GM12891 (cell line): ENCODE results near the gene MAMDC2.
"Not testable (repeated sequence)": the region's sequence is repeated elsewhere in the genome, so short reads cannot be mapped to it uniquely, and the experiment has no call there.

Source experiments
- DNase-seq: peaks from one replicate; pipeline ENCODE4 v3.0.0; 2011; ENCODE audit warnings: low spot score; ENCODE audit not compliant: insufficient read length
- FAIRE-seq: peaks from 2 replicates; lab custom pipeline; 2011; peaks lifted over from hg19 to GRCh38; lab: Jason Lieb, UNC
- PAX5 ChIP-seq: IDR thresholded peaks from 2 replicates; pipeline ENCODE4 v1.6.1; 2011; ENCODE audit warnings: low read length, moderate library complexity, mild to moderate bottlenecking; ENCODE audit not compliant: insufficient read depth, severe bottlenecking
- POLR2A ChIP-seq: IDR thresholded peaks from 2 replicates; pipeline ENCODE4 v1.6.1; 2011; ENCODE audit warnings: low read depth, low read length, control low read depth
- POLR2AphosphoS5 ChIP-seq: IDR thresholded peaks from 2 replicates; pipeline ENCODE4 v1.6.1; 2011; ENCODE audit warnings: low read depth, low read length, control low read depth
- POU2F2 ChIP-seq: IDR thresholded peaks from 2 replicates; pipeline ENCODE4 v1.6.1; 2011; ENCODE audit warnings: low read depth, mild to moderate bottlenecking, control low read depth, low read length, moderate library complexity
- SPI1 ChIP-seq: IDR thresholded peaks from 2 replicates; pipeline ENCODE4 v1.6.1; 2011; ENCODE audit warnings: low read depth, low read length, control low read depth
- TAF1 ChIP-seq: IDR thresholded peaks from 2 replicates; pipeline ENCODE4 v1.6.1; 2011; ENCODE audit warnings: low read depth, low read length, control low read depth

The MAMDC2 gene

DNA sequence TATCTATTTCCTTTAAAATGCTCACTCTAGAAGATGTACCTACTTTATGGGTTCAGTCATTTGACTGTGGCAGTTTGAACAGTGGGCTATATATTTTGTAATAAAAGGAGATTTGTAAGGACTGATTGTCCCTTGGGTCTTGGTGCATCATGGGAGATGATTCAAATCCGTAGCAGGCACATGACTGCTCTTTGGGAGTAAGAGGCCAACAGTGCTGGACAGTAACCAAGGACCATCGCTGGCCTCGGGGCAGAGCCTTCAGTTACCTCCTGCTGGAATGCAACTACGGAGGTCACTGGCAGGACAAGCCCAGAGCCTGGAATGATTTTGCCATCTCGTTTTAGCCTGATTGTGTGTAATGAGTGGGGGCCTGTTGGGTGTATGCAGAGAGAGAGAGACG is 7.0 kb upstream of the MAMDC2 start:
- DNase-seq, result no peak
- TF ChIP-seq SPI1, result no peak
- TF ChIP-seq POLR2AphosphoS5, result no peak
- TF ChIP-seq TAF1, result no peak
- TF ChIP-seq PAX5, result no peak
- TF ChIP-seq POLR2A, result no peak
- TF ChIP-seq POU2F2, result no peak
- no peak for FAIRE-seq

DNA sequence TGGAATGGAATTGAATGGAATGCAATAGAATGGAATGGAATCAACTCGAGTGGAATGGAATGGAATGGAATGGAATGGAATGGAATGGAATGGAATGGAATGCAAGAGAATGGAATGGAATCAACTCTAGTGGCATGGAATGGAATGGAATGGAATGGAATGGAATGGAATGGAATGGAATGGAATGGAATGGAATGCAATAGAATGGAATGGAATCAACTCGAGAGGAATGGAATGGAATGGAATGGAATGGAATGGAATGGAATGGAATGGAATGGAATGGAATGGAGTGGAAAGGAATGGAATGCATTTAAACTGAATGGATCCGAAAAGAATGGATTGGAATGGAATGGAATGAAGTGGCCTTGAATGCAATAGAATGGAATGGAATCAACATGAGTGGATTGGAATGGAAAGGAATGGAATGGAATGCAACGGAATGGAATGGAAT is 5.5 kb upstream of the MAMDC2 start:
- not testable (repeated sequence) for FAIRE-seq, DNase-seq

DNA sequence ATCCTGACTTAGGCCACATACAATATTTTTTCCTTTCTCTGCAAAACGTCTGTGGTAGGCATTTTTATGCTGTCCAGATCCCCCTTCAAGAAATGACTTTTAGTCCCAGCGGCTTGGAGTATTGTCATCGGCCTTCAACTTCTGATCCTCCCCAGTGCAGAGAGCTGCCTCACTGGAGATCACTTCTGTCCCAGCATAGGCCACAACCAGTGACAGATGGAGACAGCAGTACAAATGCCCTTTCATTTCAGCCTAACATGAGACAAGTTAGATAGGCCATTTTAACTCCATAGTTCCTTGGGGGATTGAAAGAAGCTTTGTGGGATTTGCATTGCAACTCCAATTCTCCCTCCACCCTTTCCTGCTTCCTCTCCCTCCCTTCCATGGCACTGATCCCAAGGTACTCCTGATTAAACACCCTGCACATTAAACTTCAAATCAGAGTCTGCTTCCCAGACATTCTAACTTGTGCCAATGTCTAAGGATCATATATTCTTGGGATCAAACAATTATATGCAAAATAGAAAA is 3.2 kb upstream of the MAMDC2 start:
- no peak for TF ChIP-seq POLR2A
- TF ChIP-seq PAX5, result no peak
- TF ChIP-seq TAF1, result no peak
- TF ChIP-seq POU2F2, result no peak
- TF ChIP-seq SPI1, result no peak
- TF ChIP-seq POLR2AphosphoS5, result no peak
- DNase-seq (no peak), FAIRE-seq (no peak)

DNA sequence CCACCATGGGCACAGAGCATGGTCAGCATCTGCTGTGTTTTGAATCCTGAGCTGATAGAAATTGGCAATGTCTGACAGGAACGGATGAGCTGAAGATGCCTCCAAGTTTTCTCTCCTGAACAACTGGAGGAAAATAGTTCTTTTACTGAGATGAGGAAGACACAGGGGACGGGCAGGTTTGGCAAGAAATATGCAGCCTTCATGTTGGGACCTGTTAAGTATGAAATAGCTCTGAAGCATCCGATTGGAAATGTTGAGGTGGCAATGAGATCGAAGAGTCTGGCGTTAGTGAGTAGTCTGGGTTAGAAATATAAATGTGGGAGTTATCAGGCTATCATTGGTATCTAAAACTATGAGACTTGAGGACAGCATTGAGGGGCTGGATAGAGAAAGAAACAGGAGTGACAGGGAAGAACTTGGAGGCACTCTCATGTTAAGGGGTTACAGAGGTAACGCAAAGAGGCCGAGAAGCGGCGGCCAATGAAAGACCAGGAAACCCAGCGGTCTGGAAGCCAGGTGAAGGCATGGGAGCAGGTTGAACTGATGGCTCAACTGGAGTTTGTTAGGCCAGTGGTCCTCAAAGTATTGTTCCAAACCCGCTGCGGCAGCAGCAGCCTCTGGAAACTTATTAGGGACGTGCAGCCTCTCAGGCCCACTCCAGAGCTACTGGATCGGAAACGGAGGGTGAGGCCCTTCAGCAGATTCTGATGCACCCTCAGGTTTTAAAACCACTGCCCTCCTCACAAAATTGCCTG is 1.0 kb upstream of the MAMDC2 start:
- FAIRE-seq (no peak), DNase-seq (no peak)
- TF ChIP-seq SPI1 (no peak), POLR2A (no peak)

DNA sequence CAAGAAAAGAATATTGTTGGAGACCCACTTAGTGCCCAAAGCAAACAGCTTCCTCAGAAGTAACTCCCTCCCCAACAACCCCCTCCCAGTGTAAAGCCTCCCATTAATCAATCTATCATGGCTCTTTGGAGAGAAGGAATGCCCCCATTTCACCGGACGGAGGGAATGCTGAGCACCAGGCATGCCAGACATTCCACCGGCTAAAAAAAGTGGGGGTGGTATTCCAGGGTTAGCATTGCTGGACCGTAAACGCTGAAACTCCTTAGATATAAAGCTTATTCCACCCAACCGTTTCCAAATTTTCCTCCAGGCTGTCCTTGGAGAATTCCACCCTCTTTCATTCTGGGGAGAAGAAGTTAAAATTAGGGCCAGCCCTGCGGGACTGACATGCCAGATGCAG is 363 bp upstream of the MAMDC2 start:
- TF ChIP-seq POLR2AphosphoS5 (no peak), POU2F2 (no peak)
- DNase-seq (no peak), FAIRE-seq (no peak)

DNA sequence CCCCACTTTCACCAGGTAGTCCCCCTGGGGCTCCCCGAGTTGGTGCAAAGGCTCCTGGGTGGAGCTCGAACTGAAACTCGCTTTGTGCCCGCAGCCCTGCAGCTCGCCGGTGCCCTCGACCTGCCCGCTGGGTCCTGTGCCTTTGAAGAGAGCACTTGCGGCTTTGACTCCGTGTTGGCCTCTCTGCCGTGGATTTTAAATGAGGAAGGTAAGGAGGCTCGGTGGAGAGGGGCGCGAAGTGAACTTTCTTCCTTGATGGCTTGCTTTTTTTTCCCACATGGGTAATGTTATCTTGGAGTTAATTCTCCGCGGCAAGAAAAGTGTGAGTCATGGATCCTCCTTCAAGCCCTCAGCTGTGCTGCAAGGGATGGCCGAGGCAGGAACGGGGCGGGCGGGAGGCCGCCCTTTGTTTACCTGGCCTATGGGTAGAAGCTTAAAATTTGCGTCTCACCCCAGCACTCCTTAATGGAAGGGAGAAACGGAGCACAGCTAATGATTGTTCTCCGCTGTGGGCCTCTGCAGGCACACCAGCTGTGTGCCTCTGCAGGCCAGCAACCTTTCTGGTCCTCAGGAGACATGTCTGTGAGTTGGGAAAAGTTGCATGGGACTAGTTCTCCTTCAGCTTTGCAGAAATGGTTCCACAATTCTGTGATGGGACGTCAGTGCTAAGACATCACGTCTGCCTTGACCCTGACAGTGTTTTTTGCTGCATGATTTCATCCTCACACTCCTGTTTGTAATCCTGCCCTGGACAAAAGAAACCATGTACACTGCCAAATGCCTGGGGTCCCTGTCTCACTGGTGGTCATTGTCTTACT is 1.1 kb downstream of the MAMDC2 start:
- no peak for TF ChIP-seq TAF1
- no peak for TF ChIP-seq POLR2AphosphoS5
- TF ChIP-seq POLR2A, result no peak
- TF ChIP-seq POU2F2, result no peak
- TF ChIP-seq PAX5, result no peak
- TF ChIP-seq SPI1, result no peak
- FAIRE-seq, result no peak
- no peak for DNase-seq

DNA sequence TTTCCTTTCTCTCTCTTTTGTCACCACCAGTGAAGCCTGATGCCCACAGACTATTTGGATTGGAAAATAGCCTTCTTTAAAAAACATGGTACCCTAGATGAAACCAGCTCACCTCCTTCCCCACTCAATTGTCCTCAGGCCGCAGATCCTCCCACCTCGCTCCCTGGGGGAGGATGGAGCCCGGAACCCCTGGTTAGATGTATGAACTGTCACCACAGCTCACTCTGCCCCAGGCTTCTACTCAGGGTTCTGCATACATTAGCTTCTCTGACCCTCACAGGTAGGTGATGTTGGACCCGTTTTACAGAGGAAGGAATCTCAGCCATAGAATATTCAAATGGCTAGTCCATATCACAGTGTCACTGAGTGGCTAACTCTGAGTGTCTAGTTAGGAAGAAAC is 1.8 kb downstream of the MAMDC2 start:
- DNase-seq (no peak), FAIRE-seq (no peak)
- no peak for TF ChIP-seq SPI1
- no peak for TF ChIP-seq POU2F2
- no peak for TF ChIP-seq TAF1
- TF ChIP-seq PAX5, result no peak
- TF ChIP-seq POLR2A, result no peak
- TF ChIP-seq POLR2AphosphoS5, result no peak

DNA sequence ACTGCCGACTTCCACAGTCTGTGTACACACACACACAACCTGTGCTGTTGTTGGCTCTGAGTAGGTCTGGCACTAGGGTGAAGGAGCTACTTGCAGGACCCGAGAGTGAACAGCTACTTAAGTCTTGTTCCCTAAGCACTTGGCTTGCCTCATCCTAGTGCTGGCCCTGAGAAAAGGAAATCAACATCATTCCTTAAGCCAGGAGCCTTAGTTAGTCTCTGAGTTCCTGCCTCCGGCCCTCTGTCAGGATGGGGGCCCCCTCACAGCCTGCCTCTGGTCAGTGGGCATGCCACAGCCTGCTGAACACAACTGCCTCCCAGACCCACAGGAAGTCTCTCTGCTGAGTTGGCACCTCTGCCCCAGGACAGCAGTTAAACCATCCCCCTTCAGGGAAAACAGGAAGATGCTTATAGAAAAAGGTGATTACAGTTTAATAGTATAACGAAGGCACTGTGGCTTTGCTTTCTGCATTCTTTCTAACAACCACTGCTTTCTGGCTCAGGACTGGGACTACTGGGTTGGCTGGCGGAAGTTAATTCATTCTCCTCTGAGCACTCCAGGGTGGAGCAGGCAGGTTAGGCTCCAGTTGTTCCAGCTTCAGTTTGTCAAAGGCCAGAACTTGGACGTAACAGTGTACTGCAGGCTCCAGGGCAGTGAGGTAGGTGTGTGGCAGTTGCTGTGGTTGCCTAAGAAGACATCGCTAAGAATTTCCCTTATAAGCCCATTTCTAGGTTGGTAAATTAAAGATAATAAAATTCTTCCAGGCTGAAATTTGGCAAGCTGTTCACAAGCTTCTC is 2.8 kb downstream of the MAMDC2 start:
- no peak for DNase-seq
- TF ChIP-seq POLR2A, result no peak
- no peak for FAIRE-seq

DNA sequence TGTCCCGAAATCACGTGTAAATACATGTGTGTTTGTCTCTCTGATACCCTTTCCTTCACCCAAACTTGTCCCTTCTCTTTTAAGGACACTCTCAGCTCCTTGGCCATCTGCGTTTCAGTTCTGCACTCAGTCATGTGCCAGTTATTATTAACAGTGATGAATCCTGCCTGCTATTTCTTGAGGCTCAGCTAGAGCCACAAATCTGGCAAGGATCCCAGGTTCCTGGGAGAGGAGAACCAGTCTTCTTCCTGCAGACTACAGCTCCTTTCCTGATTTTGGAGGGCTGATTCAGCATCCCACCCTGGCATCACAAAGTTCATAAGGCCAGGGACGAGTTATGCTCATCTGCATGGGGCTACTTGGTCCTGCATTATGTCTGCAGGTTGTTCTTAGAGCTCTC is 5.6 kb downstream of the MAMDC2 start:
- DNase-seq (no peak), FAIRE-seq (no peak)

DNA sequence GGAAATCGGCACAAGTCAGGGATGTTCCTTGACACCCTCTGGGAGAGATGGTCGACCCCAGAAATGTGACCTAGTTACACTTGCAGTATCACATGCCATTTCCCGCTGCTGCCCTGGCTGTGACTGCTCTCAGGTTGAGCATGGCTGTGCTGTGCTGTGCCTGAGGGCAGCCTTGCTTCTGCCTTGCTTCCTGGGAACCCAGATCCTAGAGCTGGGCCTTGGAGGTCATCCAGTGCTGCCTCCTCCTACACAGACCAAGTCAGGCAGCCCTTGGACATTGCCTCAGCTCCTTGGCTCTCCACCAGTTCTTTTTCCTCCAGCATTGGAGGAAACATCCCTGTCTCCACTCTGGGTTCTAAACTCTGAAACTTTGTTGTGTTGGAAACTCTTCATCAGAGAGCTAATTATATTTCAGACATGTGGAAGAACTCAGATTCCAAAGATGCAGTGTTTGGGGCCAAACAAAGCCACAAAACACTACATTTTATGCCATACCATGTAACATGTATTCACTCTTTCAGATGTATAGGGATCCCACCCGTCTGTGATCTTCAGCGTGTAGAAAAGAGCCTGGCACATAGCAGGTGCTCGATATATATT is 6.1 kb downstream of the MAMDC2 start:
- DNase-seq, result no peak
- no peak for FAIRE-seq
- TF ChIP-seq PAX5 (no peak), TAF1 (no peak), SPI1 (no peak), POLR2A (no peak), POLR2AphosphoS5 (no peak), POU2F2 (no peak)

More for the DNA sequence above, 5.6 kb downstream of the MAMDC2 start:
- no peak for TF ChIP-seq POU2F2
- TF ChIP-seq POLR2A, result no peak
- no peak for TF ChIP-seq SPI1
- TF ChIP-seq POLR2AphosphoS5, result no peak
- TF ChIP-seq PAX5, result no peak
- no peak for TF ChIP-seq TAF1
